Right lobe of liver (tissue), 4 donors: ENCODE data around the gene CD2AP.

Experiments used
- POLR2A ChIP-seq: fragments of 450-650 bp; IDR thresholded peaks from one replicate; pipeline ENCODE4 v1.6.1; 2017; ENCODE audit warnings: antibody characterized with exemption, mild to moderate bottlenecking
- TF ChIP-seq, protein P1 (sequence below), 4 donors: fragments of 200-600 bp in 3 of 4; fragments of 450-650 bp in 1 of 4; IDR thresholded peaks; one replicate each; pipeline versions ENCODE4 v1.5.1 to v1.8.0; 2016 to 2022; ENCODE audit warnings: antibody characterized with exemption in 4 of 4, mild to moderate bottlenecking in 2 of 4
- donor health status: DM: no; HTN: no; CAD: no.
- donor health status: DM: no; HTN: no; CAD: no.
- donor health status: DM: no; HTN: yes; CAD: no.

DNA sequence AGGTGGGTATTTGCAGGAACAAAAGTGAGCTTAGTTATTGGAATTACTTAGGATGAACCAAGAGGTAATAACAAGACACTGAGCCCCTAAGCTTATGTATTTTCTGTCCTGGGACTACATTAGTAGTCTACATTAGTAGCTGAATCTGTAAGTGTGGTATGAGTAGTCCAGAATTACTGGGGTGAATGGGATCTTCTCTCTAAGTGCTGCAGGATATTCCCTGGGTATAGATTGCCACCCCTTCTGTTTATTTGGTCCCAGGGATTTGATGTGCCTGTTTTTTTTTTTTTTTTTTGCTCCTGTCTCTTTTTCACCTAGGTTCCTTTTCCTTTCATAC is 5.9 kb downstream of the CD2AP start:
- TF ChIP-seq, protein P1, sequence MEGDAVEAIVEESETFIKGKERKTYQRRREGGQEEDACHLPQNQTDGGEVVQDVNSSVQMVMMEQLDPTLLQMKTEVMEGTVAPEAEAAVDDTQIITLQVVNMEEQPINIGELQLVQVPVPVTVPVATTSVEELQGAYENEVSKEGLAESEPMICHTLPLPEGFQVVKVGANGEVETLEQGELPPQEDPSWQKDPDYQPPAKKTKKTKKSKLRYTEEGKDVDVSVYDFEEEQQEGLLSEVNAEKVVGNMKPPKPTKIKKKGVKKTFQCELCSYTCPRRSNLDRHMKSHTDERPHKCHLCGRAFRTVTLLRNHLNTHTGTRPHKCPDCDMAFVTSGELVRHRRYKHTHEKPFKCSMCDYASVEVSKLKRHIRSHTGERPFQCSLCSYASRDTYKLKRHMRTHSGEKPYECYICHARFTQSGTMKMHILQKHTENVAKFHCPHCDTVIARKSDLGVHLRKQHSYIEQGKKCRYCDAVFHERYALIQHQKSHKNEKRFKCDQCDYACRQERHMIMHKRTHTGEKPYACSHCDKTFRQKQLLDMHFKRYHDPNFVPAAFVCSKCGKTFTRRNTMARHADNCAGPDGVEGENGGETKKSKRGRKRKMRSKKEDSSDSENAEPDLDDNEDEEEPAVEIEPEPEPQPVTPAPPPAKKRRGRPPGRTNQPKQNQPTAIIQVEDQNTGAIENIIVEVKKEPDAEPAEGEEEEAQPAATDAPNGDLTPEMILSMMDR (IDR thresholded peaks at IDR 0.05), result no peak
- TF ChIP-seq POLR2A, result no peak
